MCF 10A (cell line): ENCODE data around the gene BMPR1A. TPM values are rescaled to one million over a fixed set of nuclear protein-coding genes. Genes with fewer than 3 reads are reported as not detected.

Experiments used
- BruUV-seq: library from RNA; stranded (reverse); fragments of 400-500 nt; replicated peaks from 2 replicates; lab custom pipeline; 2021; lab: Mats Ljungman, UMichigan
- CTCF ChIA-PET: fragments of 300-600 bp; sonication (Branson Sonifier 250); formaldehyde crosslinking; extraction: SDS; loops from one replicate; lab custom pipeline; 2021; ENCODE audit warnings: antibody characterized with exemption, inconsistent platforms; lab: Yijun Ruan, JAX
- POLR2A ChIA-PET: fragments of 300-600, 350-650 bp; sonication (Branson Sonifier 250); formaldehyde crosslinking; extraction: SDS; loops from one replicate; lab custom pipeline; 2020; ENCODE audit warnings: antibody characterized with exemption, inconsistent platforms; lab: Yijun Ruan, JAX
- DNase-seq: peaks from one replicate; pipeline ENCODE4 v3.0.0-alpha.2; 2018; ENCODE audit not compliant: unreplicated experiment
- H3K27ac Mint-ChIP-seq: one replicate; pipeline ENCODE4 v1.8.0; 2022; ENCODE audit warnings: mild to moderate bottlenecking, low read depth, mixed read lengths; ENCODE audit not compliant: unreplicated experiment
- H3K27me3 Mint-ChIP-seq: one replicate; pipeline ENCODE4 v1.8.0; 2022; ENCODE audit warnings: mixed read lengths; ENCODE audit not compliant: insufficient read depth, unreplicated experiment
- H3K36me3 Mint-ChIP-seq: one replicate; pipeline ENCODE4 v1.8.0; 2022; ENCODE audit warnings: mild to moderate bottlenecking, moderate library complexity, mixed read lengths; ENCODE audit not compliant: insufficient read depth, unreplicated experiment
- H3K4me1 Mint-ChIP-seq: one replicate; pipeline ENCODE4 v1.8.0; 2022; ENCODE audit warnings: mixed read lengths; ENCODE audit not compliant: insufficient read depth, unreplicated experiment
- H3K4me3 Mint-ChIP-seq: one replicate; pipeline ENCODE4 v1.8.0; 2022; ENCODE audit warnings: mild to moderate bottlenecking, moderate library complexity, mixed read lengths; ENCODE audit not compliant: unreplicated experiment
- H3K9me3 Mint-ChIP-seq: one replicate; pipeline ENCODE4 v1.8.0; 2022; ENCODE audit warnings: mixed read lengths; ENCODE audit not compliant: unreplicated experiment
- intact Hi-C: fragments of 100-400 bp; cut with micrococcal nuclease; formaldehyde crosslinking; loops from 2 replicates; pipeline ENCODE4 v1.14.1; 2022
- total RNA-seq: library from RNA; stranded (reverse); gene quantifications from 2 replicates; pipeline ENCODE4 v1.2.3, GENCODE V29; 2022
- TF ChIP-seq, protein P1 (sequence below): fragments of 200-600 bp; IDR thresholded peaks from one replicate; pipeline ENCODE4 v1.8.0; 2022; ENCODE audit warnings: antibody characterized with exemption, mild to moderate bottlenecking; ENCODE audit not compliant: unreplicated experiment

BMPR1A gene
- total RNA-seq, 1 experiment from 2014 or later: 27.3 TPM

- Mint-ChIP-seq H3K27me3 (no peaks in the 10 kb centered on the region), H3K4me1 (peaks cover 56% of the 10 kb centered on the region), H3K9me3 (no peaks in the 10 kb centered on the region), H3K27ac (peak overlapping the region; percentile 81), H3K4me3 (peak overlapping the region; percentile 77), H3K36me3 (peaks cover 5% of the 10 kb centered on the region)
- DNase-seq: peak; percentile 79
- CTCF ChIA-PET: interaction anchor here (0.6 to 3.8 kb wide), 8 partner anchors 9 to 126 kb away, joined by 3 to 23 read pairs (median 4); partner anchors contain the start of genes MMRN2 and SNCG
- POLR2A ChIA-PET: interaction anchor here (0.6 to 5.7 kb wide), 15 partner anchors 10 to 213 kb away, joined by 3 to 98 read pairs (median 6); partner anchors contain the start of genes BMPR1A, GLUD1, MMRN2 and SHLD2
- intact Hi-C loops: loop anchor here (2.0 to 5.0 kb wide), 2 partner anchors 68 to 123 kb away; no protein-coding TSS in a partner anchor
- TF ChIP-seq, protein P1, sequence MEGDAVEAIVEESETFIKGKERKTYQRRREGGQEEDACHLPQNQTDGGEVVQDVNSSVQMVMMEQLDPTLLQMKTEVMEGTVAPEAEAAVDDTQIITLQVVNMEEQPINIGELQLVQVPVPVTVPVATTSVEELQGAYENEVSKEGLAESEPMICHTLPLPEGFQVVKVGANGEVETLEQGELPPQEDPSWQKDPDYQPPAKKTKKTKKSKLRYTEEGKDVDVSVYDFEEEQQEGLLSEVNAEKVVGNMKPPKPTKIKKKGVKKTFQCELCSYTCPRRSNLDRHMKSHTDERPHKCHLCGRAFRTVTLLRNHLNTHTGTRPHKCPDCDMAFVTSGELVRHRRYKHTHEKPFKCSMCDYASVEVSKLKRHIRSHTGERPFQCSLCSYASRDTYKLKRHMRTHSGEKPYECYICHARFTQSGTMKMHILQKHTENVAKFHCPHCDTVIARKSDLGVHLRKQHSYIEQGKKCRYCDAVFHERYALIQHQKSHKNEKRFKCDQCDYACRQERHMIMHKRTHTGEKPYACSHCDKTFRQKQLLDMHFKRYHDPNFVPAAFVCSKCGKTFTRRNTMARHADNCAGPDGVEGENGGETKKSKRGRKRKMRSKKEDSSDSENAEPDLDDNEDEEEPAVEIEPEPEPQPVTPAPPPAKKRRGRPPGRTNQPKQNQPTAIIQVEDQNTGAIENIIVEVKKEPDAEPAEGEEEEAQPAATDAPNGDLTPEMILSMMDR: no peak
- no TSS peak for BruUV-seq
Measured at GRCh38 chr10:86969421-86970041, 213.1 kb downstream of the BMPR1A start.

GRCh38 chr10:86970162-86970981 lies 214.0 kb downstream of the BMPR1A start:
- no peaks in the 10 kb centered on the region for H3K27me3 Mint-ChIP-seq
- intact Hi-C loops: loop anchor here (2.0 kb wide), 1 partner anchor 122 kb away; no protein-coding TSS in a partner anchor
- H3K9me3 Mint-ChIP-seq: no peaks in the 10 kb centered on the region
- H3K36me3 Mint-ChIP-seq: peaks cover 5% of the 10 kb centered on the region
- peaks cover 60% of the 10 kb centered on the region for H3K4me1 Mint-ChIP-seq
- CTCF ChIA-PET: interaction anchor here (0.6 to 3.1 kb wide), 6 partner anchors 10 to 125 kb away, joined by 3 to 23 read pairs (median 4); no protein-coding TSS in a partner anchor
- POLR2A ChIA-PET: interaction anchor here (0.6 to 5.7 kb wide), 15 partner anchors 9 to 213 kb away, joined by 3 to 98 read pairs (median 6); partner anchors contain the start of genes BMPR1A, FAM25A, GLUD1 and SHLD2
- peak overlapping the region; percentile 77 for H3K4me3 Mint-ChIP-seq
- peak overlapping the region; percentile 97 for H3K27ac Mint-ChIP-seq
- BruUV-seq: TSS peak; percentile 70
- DNase-seq: peak; percentile 59
- TF ChIP-seq, protein P1: no peak

DNA sequence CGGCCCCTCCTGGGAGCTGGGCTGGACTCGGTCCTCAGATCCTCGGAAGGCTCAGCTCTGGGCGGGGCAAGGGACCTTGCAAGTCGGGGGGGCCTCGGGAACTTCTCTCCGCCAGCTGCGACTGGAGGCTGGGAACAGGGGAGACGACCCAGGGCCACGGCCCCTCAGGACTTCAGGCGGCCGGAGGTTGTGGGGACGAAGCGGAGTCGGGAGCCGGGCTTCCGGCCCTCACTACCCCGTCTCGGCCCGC lies 214.5 kb downstream of the BMPR1A start:
- BruUV-seq: no TSS peak
- intact Hi-C loops: loop anchor here (2.0 kb wide), 1 partner anchor 122 kb away; no protein-coding TSS in a partner anchor
- H3K27ac Mint-ChIP-seq: peak overlapping the region; percentile 97

More for the DNA sequence above, 214.5 kb downstream of the BMPR1A start:
- POLR2A ChIA-PET: interaction anchor here (0.9 to 5.7 kb wide), 7 partner anchors 12 to 214 kb away, joined by 3 to 98 read pairs (median 42); partner anchors contain the start of genes BMPR1A, FAM25A, GLUD1 and SHLD2
- H3K4me1 Mint-ChIP-seq: peaks cover 60% of the 10 kb centered on the region
- no peak for DNase-seq
- TF ChIP-seq, protein P1: no peak
- peaks cover 5% of the 10 kb centered on the region for H3K36me3 Mint-ChIP-seq
- CTCF ChIA-PET: interaction anchor here (0.7 to 3.1 kb wide), 3 partner anchors 10 to 114 kb away, joined by 4 to 23 read pairs (median 4); no protein-coding TSS in a partner anchor
- H3K4me3 Mint-ChIP-seq: peak overlapping the region; percentile 77
- H3K9me3 Mint-ChIP-seq: no peaks in the 10 kb centered on the region
- H3K27me3 Mint-ChIP-seq: no peaks in the 10 kb centered on the region
